T-helper 17 cell (primary cell): ENCODE measurements around the gene OR5L2. TPM values are rescaled to one million over a fixed set of nuclear protein-coding genes. Genes with fewer than 3 reads are reported as not detected.
"Not testable (repeated sequence)": the region's sequence is repeated elsewhere in the genome, so short reads cannot be mapped to it uniquely, and the experiment has no call there.

Experiments
- ATAC-seq: fragments of 150-1000 bp; cut with Tn5 transposase; 2 replicates; pipeline ENCODE4 v1.10.0; 2021; ENCODE audit warnings: mild to moderate bottlenecking, moderate library complexity
- DNase-seq, 3 donors: peaks; one replicate each; pipeline versions ENCODE4 v3.0.0 to v3.0.0-alpha.2; 2020 to 2021
- H3K9me3 ChIP-seq: one replicate; pipeline ENCODE4 v1.7.0; 2013; ENCODE audit warnings: low read length, mild to moderate bottlenecking; ENCODE audit not compliant: control insufficient read depth, poor library complexity, severe bottlenecking
- H3K27ac Mint-ChIP-seq: one replicate; pipeline ENCODE4 v1.8.0; 2022; ENCODE audit warnings: mild to moderate bottlenecking, moderate library complexity, mixed read lengths
- H3K27me3 Mint-ChIP-seq: one replicate; pipeline ENCODE4 v1.8.0; 2022; ENCODE audit warnings: mixed read lengths
- H3K36me3 Mint-ChIP-seq: one replicate; pipeline ENCODE4 v1.8.0; 2022; ENCODE audit warnings: low read depth, mixed read lengths
- H3K4me1 Mint-ChIP-seq: one replicate; pipeline ENCODE4 v1.8.0; 2022; ENCODE audit warnings: mild to moderate bottlenecking, mixed read lengths
- H3K4me3 Mint-ChIP-seq: one replicate; pipeline ENCODE4 v1.8.0; 2022; ENCODE audit warnings: mild to moderate bottlenecking, moderate library complexity, mixed read lengths
- total RNA-seq, 4 donors: library from RNA in 2 of 4; stranded (reverse) in 2 of 4; gene quantifications; one replicate each; pipeline ENCODE4 v1.2.3 and lab custom pipeline; 2022 to 2026

The OR5L2 gene
- not detected for total RNA-seq
- 0 reads per million in 2 donors for total RNA-seq (lab: John Stamatoyannopoulos, UW)

DNA sequence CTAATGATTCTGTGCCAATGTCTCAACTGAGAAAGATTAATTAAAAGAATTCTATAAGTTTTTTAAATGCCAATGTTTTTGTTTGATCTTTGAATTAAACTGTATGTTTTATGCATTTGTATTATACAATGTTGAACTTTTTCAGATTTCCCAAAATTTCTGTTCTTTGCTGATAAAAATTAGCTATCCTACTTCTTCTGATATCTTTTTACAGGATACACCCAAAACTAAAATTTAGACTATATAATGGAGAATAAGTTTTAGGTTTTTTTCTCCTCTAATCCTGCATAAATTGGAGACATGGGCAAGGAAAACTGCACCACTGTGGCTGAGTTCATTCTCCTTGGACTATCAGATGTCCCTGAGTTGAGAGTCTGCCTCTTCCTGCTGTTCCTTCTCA is at the start of gene OR5L2:
Gene OR5L2, plus strand, starts transcription at position 301 of the 400 bp plus-strand sequence. Its CDS starts 0 bp downstream, at position 301.
- peaks cover 3% of the 10 kb centered on the region for H3K9me3 ChIP-seq
- Mint-ChIP-seq H3K27ac (no peak within 1 kb of the TSS), H3K4me1 (no peaks in the 10 kb centered on the region), H3K4me3 (no peak within 1 kb of the TSS), H3K27me3 (no peaks in the 10 kb centered on the region), H3K36me3 (no peaks in the 10 kb centered on the region)
- no peak for ATAC-seq
- no peak for DNase-seq

GRCh38 chr11:55791606-55792005 is 35.4 kb upstream of the OR5L2 start:
- no peaks in the 10 kb centered on the region for H3K9me3 ChIP-seq
- Mint-ChIP-seq H3K27me3 (no peaks in the 10 kb centered on the region), H3K36me3 (no peaks in the 10 kb centered on the region), H3K4me3 (no peak overlapping the region), H3K27ac (no peak overlapping the region), H3K4me1 (no peaks in the 10 kb centered on the region)
- DNase-seq (no peak), ATAC-seq (no peak)

DNA sequence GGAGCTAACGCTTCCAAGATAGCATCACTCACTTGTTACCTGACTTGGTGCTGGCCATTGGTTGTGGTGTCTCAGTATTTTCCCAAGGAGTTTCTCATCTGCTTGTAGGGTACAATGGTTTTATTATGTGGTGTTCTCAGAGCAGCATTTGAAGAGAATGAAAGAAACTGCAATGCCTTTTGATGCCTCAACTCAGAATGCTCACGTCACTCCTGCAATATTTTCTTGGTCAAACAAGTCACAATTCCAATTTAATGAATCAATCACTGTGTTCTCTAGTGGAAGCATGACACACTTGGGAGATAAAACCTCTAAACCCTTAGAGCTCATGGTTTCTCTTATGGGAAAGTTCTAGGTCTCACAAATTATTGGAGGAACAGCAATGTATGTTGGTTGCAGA is 33.7 kb upstream of the OR5L2 start:
- ATAC-seq, result no peak
- Mint-ChIP-seq H3K27me3 (no peaks in the 10 kb centered on the region), H3K36me3 (no peaks in the 10 kb centered on the region), H3K27ac (no peak overlapping the region), H3K4me1 (no peaks in the 10 kb centered on the region), H3K4me3 (no peak overlapping the region)
- DNase-seq, result no peak
- no peaks in the 10 kb centered on the region for H3K9me3 ChIP-seq

DNA sequence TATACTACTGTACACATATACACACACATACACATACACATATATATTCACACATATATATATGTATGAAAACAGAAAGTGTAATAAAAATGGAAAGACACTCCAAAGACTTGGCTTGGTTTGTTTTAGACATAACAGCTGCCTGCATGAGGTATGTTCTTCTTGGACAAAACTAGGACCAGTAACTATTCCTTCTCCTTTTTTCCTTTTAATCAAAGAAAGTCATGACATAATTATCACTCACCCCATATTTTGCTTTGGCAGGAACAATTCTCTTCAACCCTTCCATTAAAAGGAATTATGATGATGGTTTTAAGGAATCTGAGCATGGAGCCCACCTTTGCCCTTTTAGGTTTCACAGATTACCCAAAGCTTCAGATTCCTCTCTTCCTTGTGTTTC is 31.8 kb upstream of the OR5L2 start, which contains the start of gene OR5D14:
Gene OR5D14, plus strand, starts transcription at position 301 of the 400 bp plus-strand sequence. Its CDS starts 0 bp downstream, at position 301.
- Mint-ChIP-seq H3K27me3 (no peaks in the 10 kb centered on the region), H3K4me1 (no peaks in the 10 kb centered on the region), H3K27ac (no peak within 1 kb of the TSS), H3K36me3 (no peaks in the 10 kb centered on the region), H3K4me3 (no peak within 1 kb of the TSS)
- DNase-seq (no peak), ATAC-seq (no peak)
- H3K9me3 ChIP-seq, result no peaks in the 10 kb centered on the region

DNA sequence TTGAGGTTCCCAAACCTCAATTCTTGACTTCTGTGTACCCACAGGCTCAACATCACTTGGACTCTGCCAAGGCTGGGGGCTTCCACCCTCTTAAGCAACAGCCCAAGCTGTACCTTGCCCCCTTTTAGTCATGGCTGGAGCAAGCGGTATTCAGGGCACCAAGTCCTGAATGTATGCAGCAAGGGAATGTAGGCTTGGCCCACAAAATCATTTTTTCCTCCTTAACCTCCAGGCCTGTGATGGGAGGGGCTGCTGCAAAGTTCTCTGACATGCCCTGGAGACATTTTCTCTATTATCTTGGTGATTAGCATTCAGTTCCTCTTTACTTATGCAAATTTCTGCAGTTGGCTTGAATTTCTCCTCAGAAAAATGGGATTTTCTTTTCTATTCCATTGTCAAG is 20.8 kb upstream of the OR5L2 start:
- Mint-ChIP-seq H3K4me1 (no peaks in the 10 kb centered on the region), H3K36me3 (no peaks in the 10 kb centered on the region), H3K27me3 (no peaks in the 10 kb centered on the region), H3K27ac (no peak overlapping the region), H3K4me3 (no peak overlapping the region)
- no peaks in the 10 kb centered on the region for H3K9me3 ChIP-seq
- no peak for ATAC-seq
- DNase-seq, result no peak

GRCh38 chr11:55811067-55811466 is 16.0 kb upstream of the OR5L2 start, which contains the start of gene OR5L1:
TSS of gene OR5L1 (plus strand) at chr11:55811367. CDS start at chr11:55811467, 100 bp downstream.
- Mint-ChIP-seq H3K27ac (no peak within 1 kb of the TSS), H3K4me3 (no peak within 1 kb of the TSS), H3K36me3 (no peaks in the 10 kb centered on the region), H3K27me3 (no peaks in the 10 kb centered on the region), H3K4me1 (no peaks in the 10 kb centered on the region)
- no peak for ATAC-seq
- DNase-seq, result no peak
- no peaks in the 10 kb centered on the region for H3K9me3 ChIP-seq

DNA sequence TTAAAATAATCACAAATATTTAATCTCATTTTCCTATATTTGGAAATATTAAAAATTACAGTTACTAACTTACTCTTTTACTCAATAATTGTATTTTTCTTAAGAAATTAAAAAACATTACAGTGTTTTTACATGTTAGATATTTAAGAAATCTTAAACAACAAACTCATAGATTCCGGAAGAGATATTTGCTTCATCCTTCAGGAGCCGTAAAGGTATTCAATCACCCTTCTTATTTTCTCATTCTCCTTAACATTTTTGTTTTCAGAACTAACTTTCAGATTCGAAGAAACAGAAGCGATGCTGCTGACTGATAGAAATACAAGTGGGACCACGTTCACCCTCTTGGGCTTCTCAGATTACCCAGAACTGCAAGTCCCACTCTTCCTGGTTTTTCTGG is 7.7 kb upstream of the OR5L2 start, which contains the start of gene OR5D18:
Gene OR5D18, plus strand, starts transcription at position 301 of the 400 bp plus-strand sequence. Its CDS starts 0 bp downstream, at position 301.
- H3K27me3 Mint-ChIP-seq, result no peaks in the 10 kb centered on the region
- no peak within 1 kb of the TSS for H3K4me3 Mint-ChIP-seq
- no peaks in the 10 kb centered on the region for H3K9me3 ChIP-seq
- no peaks in the 10 kb centered on the region for H3K4me1 Mint-ChIP-seq
- H3K36me3 Mint-ChIP-seq, result no peaks in the 10 kb centered on the region
- no peak for ATAC-seq
- DNase-seq, result no peak
- H3K27ac Mint-ChIP-seq, result no peak within 1 kb of the TSS

GRCh38 chr11:55838452-55838851 is 11.4 kb downstream of the OR5L2 start, which contains the start of gene OR5D16:
TSS of gene OR5D16 (plus strand) at chr11:55838752. CDS start at chr11:55838752, 0 bp downstream.
- Mint-ChIP-seq H3K27me3 (no peaks in the 10 kb centered on the region), H3K27ac (no peak within 1 kb of the TSS), H3K4me1 (no peaks in the 10 kb centered on the region), H3K4me3 (no peak within 1 kb of the TSS), H3K36me3 (no peaks in the 10 kb centered on the region)
- no peak for ATAC-seq
- DNase-seq, result no peak
- no peaks in the 10 kb centered on the region for H3K9me3 ChIP-seq

- Mint-ChIP-seq H3K4me3 (no peak overlapping the region), H3K27me3 (no peaks in the 10 kb centered on the region), H3K27ac (no peak overlapping the region), H3K4me1 (no peaks in the 10 kb centered on the region), H3K36me3 (no peaks in the 10 kb centered on the region)
- DNase-seq, result no peak
- no peaks in the 10 kb centered on the region for H3K9me3 ChIP-seq
- no peak for ATAC-seq
Observed at GRCh38 chr11:55847453-55847852, 20.4 kb downstream of the OR5L2 start.

DNA sequence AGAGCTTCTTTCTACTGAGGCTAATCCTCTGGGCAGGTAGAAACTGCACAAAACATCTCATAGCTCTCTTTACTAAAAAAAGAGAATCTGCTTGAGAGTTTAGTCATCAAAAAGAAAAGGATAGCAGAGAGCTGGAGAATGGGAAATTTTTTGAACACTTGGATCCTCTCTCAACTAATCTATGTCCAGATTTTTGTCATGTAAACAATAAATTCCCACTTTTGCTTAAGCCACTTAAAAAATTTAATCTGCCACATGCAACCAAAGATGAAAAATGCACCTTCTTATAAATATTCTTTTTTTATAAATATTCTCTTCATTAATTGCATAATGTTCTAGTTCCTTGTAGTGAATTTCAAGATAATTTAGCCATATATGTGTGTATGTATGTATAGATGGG is 22.0 kb downstream of the OR5L2 start:
- H3K4me1 Mint-ChIP-seq, result no peaks in the 10 kb centered on the region
- no peaks in the 10 kb centered on the region for H3K9me3 ChIP-seq
- no peaks in the 10 kb centered on the region for H3K36me3 Mint-ChIP-seq
- no peaks in the 10 kb centered on the region for H3K27me3 Mint-ChIP-seq
- no peak for DNase-seq
- ATAC-seq, result no peak
- H3K4me3 Mint-ChIP-seq, result no peak overlapping the region
- H3K27ac Mint-ChIP-seq, result no peak overlapping the region

- no peaks in the 10 kb centered on the region for H3K9me3 ChIP-seq
- no peak overlapping the region for H3K4me3 Mint-ChIP-seq
- no peaks in the 10 kb centered on the region for H3K4me1 Mint-ChIP-seq
- ATAC-seq (no peak), DNase-seq (no peak)
- no peaks in the 10 kb centered on the region for H3K36me3 Mint-ChIP-seq
- H3K27ac Mint-ChIP-seq, result no peak overlapping the region
- no peaks in the 10 kb centered on the region for H3K27me3 Mint-ChIP-seq
Observed at GRCh38 chr11:55852141-55852540, 25.1 kb downstream of the OR5L2 start.

- Mint-ChIP-seq H3K36me3 (no peaks in the 10 kb centered on the region), H3K4me1 (no peaks in the 10 kb centered on the region), H3K4me3 (no peak overlapping the region), H3K27me3 (no peaks in the 10 kb centered on the region), H3K27ac (no peak overlapping the region)
- no peak for DNase-seq
- ATAC-seq, result no peak
- H3K9me3 ChIP-seq, result no peaks in the 10 kb centered on the region
Observed at GRCh38 chr11:55854704-55855103, 27.7 kb downstream of the OR5L2 start.

DNA sequence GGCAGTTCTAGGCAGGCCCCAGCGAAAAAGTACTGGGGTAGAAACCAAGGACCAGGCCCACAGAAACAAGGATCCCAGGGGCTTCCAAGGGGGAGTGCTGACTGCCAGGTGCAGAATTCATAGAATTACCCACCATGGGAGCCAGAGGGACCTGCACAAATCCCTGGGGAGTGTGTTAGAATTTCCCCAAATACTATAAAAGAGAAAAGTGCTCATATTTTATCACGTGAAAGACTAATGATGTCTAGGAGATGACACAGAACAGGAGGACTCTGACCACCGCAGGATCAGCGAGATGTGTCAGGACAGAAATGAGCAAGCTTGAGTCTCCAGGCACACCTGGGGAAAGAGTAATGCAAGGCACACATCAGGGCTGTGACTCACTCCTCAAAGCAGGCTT is 40.3 kb downstream of the OR5L2 start:
- not testable (repeated sequence) for H3K27me3 Mint-ChIP-seq, ATAC-seq, H3K4me1 Mint-ChIP-seq, H3K9me3 ChIP-seq, H3K4me3 Mint-ChIP-seq, H3K36me3 Mint-ChIP-seq, H3K27ac Mint-ChIP-seq, DNase-seq

- H3K27ac Mint-ChIP-seq, ATAC-seq, H3K4me3 Mint-ChIP-seq, DNase-seq, H3K4me1 Mint-ChIP-seq, H3K36me3 Mint-ChIP-seq, H3K9me3 ChIP-seq, H3K27me3 Mint-ChIP-seq: not testable (repeated sequence)
Observed at GRCh38 chr11:55872731-55873130, 45.7 kb downstream of the OR5L2 start.
